Measurements from ENCODE around the gene AK1.
"Not testable (repeated sequence)": the region's sequence is repeated elsewhere in the genome, so short reads cannot be mapped to it uniquely, and the experiment has no call there.

The AK1 gene

GRCh38 chr9:127883959-127884358 is 6.5 kb upstream of the AK1 start:
- TF ChIP-seq POLR2A (IDR thresholded peaks at IDR 0.05; ENCODE audit: extremely low read depth, insufficient read length) (no peak), CTCF (IDR thresholded peaks at IDR 0.05; ENCODE audit: low read depth, low read length) (no peak), MAX (IDR thresholded peaks at IDR 0.05; ENCODE audit: low read depth, low read length) (no peak), MYC (IDR thresholded peaks at IDR 0.05; ENCODE audit: low read depth, low read length) (no peak)
- DNase-seq (ENCODE audit: low read depth) = no peak
- H3K4me3 ChIP-seq (ENCODE audit: low read depth, low read length) = no peak overlapping the region

- not testable (repeated sequence) for DNase-seq (ENCODE audit: low read depth)
Measured at GRCh38 chr9:127881715-127882114, 4.2 kb upstream of the AK1 start.

GRCh38 chr9:127880143-127880542 is 2.7 kb upstream of the AK1 start:
- DNase-seq (ENCODE audit: low read depth) = no peak
- TF ChIP-seq MAX (IDR thresholded peaks at IDR 0.05; ENCODE audit: low read depth, low read length) (no peak), CTCF (IDR thresholded peaks at IDR 0.05; ENCODE audit: low read depth, low read length) (no peak), MYC (IDR thresholded peaks at IDR 0.05; ENCODE audit: low read depth, low read length) (no peak), POLR2A (IDR thresholded peaks at IDR 0.05; ENCODE audit: extremely low read depth, insufficient read length) (no peak)
- H3K4me3 ChIP-seq (ENCODE audit: low read depth, low read length) = no peak overlapping the region

More at GRCh38 chr9:127881715-127882114, 4.2 kb upstream of the AK1 start:
- not testable (repeated sequence) for H3K4me3 ChIP-seq (ENCODE audit: low read depth, low read length)

DNA sequence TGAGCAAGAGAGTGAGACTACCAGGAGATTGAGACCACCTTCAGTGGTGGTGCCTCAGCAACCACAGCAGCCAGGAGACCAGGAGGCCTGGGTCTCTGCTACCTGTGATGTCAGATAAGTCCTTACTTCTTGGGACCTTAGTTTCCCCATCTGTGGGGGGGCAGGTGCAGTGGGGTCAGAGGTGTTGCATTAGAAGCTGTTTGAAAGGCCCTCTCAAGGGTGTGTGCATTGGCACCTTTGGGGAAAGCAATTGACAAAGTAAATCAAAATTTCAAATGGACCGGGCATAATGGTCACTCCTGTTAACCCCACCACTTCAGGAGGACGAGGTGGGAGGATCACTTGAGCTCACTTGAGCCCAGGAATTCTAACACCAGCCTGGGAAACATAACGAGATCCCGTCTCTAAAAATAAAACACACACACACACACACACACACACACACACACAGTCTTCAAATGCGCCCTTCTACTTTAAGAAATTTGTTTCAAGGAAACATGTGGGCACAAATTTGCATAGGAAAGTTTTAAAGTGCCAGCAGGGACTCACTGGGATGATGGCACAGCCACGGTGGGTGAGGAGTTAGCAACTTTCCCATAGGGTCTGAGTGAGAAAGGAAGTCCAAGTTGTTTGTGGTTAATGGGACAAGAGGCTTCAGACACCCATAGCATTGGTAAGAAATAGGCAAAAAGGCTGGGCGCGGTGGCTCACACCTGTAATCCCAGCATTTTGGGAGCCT is 1.3 kb upstream of the AK1 start:
- DNase-seq (ENCODE audit: low read depth) = no peak

DNA sequence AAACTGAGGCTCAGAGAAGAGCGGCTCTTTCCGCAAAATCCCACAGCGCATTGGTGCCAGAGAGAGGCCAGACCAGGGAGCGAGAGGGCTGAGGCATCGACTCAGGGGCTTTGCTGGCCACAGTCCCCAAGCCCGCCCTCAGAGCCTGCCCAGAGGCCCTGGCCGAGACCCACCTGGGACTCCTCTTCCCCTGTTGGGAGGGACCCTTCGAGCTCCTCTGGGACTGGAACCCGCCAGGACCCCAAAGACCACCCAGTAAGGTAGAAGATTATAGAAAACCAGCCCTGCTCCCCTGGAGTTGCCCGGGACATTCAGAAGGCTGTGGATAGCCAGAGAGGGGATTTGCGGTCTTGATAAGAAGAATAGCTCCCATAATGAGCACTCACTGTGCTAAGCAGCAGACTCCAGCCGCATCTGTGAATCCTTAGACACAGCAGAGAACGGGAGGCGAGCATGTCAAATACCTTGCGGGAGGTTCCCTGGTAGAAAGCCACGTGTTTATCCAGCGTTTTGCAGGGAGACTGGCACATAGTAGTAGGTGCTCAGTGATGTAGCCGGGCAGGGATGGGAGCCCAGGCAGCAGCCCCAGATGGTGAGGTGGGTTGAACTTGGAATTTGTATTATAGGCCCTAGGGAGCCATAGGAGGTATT is 651 bp upstream of the AK1 start:
- no peak overlapping the region for H3K4me3 ChIP-seq (ENCODE audit: low read depth, low read length)

More for the DNA sequence above, 1.3 kb upstream of the AK1 start:
- no peak overlapping the region for H3K4me3 ChIP-seq (ENCODE audit: low read depth, low read length)
- TF ChIP-seq POLR2A (IDR thresholded peaks at IDR 0.05; ENCODE audit: extremely low read depth, insufficient read length) (no peak), MYC (IDR thresholded peaks at IDR 0.05; ENCODE audit: low read depth, low read length) (no peak), MAX (IDR thresholded peaks at IDR 0.05; ENCODE audit: low read depth, low read length) (no peak), CTCF (IDR thresholded peaks at IDR 0.05; ENCODE audit: low read depth, low read length) (no peak)

More for the DNA sequence above, 651 bp upstream of the AK1 start:
- no peak for DNase-seq (ENCODE audit: low read depth)
- no peak for TF ChIP-seq POLR2A (IDR thresholded peaks at IDR 0.05; ENCODE audit: extremely low read depth, insufficient read length)
- no peak for TF ChIP-seq MYC (IDR thresholded peaks at IDR 0.05; ENCODE audit: low read depth, low read length)
- TF ChIP-seq MAX (IDR thresholded peaks at IDR 0.05; ENCODE audit: low read depth, low read length) = no peak
- TF ChIP-seq CTCF (IDR thresholded peaks at IDR 0.05; ENCODE audit: low read depth, low read length) = no peak
